K562 (cell line): ENCODE data around the gene EFHB. TPM values are rescaled to one million over a fixed set of nuclear protein-coding genes. Genes with fewer than 3 reads are reported as not detected.

ENCODE experiments used
- polyA plus RNA-seq, 8 experiments: library from polyadenylated mRNA; depleted of rRNA in 4 of 8; stranded (reverse) in 5 of 8; unstranded in 3 of 8; fragments of >200 nt; fragmentation: Nextera tagmentation in 2 of 8; fragmentation: Illumina TruSeq in 1 of 8; extraction: Ambion mirVana in 2 of 8; extraction: Trizol in 1 of 8; gene quantifications; 2 replicates each; pipeline versions ENCODE4 v1.2.1 to v1.2.3, GENCODE V29; 2011 to 2014; ENCODE audit warnings: inconsistent platforms in 1 of 8, missing spikeins in 1 of 8
- total RNA-seq, 7 experiments: library from RNA; depleted of rRNA in 6 of 7; stranded (reverse); fragments of >200 nt in 6 of 7; fragmentation: Illumina TruSeq in 2 of 7; extraction: Trizol in 2 of 7; gene quantifications; 2 replicates each; pipeline versions ENCODE4 v1.2.1 to v1.2.3, GENCODE V29; 2011 to 2021; ENCODE audit warnings: low replicate concordance in 1 of 7
- TF ChIP-seq, protein P1 (sequence below), 2 experiments: fragments of 450-650 bp; IDR thresholded peaks; 2 replicates each; pipeline ENCODE4 v1.6.1; 2016; ENCODE audit warnings: mild to moderate bottlenecking in 2 of 2, borderline replicate concordance in 1 of 2, low read depth in 1 of 2, moderate library complexity in 1 of 2
- TF ChIP-seq, protein P2 (sequence below): fragments of 450-650 bp; formaldehyde crosslinking; IDR thresholded peaks from 2 replicates; pipeline ENCODE4 v1.4.0; 2022; ENCODE audit warnings: missing genetic modification characterization
- TF ChIP-seq, protein P3 (sequence below): fragments of 450-650 bp; IDR thresholded peaks from 2 replicates; pipeline ENCODE4 v1.6.1; 2017; ENCODE audit warnings: antibody characterized with exemption, mild to moderate bottlenecking

The EFHB gene
- total and polyA plus RNA-seq, 9 of the 15 experiments (the other 6 are each of a cell fraction or from before 2014, with no cell fraction given) = 1.5 to 4.0 (median 1.8) TPM

DNA sequence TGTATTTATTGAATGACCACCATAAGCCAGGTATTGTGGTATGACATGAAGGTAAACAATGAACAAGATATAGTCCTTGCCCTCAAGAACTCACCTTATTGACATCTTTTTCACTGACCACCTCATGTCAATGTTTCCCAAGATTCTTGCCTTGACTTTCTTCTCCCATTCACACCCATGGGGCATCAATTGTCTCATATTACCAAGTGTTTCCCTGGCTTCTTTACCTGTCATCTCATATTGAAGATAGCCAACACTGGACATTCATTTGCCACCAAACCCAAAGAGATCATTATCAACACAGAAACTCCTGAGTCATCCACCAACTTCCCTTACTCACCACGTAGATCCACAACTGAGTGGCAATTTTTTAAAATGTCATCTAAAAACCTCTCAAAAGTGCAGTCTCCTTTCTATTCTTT, 2.2 kb downstream of the EFHB start (continued):
- TF ChIP-seq, protein P1, sequence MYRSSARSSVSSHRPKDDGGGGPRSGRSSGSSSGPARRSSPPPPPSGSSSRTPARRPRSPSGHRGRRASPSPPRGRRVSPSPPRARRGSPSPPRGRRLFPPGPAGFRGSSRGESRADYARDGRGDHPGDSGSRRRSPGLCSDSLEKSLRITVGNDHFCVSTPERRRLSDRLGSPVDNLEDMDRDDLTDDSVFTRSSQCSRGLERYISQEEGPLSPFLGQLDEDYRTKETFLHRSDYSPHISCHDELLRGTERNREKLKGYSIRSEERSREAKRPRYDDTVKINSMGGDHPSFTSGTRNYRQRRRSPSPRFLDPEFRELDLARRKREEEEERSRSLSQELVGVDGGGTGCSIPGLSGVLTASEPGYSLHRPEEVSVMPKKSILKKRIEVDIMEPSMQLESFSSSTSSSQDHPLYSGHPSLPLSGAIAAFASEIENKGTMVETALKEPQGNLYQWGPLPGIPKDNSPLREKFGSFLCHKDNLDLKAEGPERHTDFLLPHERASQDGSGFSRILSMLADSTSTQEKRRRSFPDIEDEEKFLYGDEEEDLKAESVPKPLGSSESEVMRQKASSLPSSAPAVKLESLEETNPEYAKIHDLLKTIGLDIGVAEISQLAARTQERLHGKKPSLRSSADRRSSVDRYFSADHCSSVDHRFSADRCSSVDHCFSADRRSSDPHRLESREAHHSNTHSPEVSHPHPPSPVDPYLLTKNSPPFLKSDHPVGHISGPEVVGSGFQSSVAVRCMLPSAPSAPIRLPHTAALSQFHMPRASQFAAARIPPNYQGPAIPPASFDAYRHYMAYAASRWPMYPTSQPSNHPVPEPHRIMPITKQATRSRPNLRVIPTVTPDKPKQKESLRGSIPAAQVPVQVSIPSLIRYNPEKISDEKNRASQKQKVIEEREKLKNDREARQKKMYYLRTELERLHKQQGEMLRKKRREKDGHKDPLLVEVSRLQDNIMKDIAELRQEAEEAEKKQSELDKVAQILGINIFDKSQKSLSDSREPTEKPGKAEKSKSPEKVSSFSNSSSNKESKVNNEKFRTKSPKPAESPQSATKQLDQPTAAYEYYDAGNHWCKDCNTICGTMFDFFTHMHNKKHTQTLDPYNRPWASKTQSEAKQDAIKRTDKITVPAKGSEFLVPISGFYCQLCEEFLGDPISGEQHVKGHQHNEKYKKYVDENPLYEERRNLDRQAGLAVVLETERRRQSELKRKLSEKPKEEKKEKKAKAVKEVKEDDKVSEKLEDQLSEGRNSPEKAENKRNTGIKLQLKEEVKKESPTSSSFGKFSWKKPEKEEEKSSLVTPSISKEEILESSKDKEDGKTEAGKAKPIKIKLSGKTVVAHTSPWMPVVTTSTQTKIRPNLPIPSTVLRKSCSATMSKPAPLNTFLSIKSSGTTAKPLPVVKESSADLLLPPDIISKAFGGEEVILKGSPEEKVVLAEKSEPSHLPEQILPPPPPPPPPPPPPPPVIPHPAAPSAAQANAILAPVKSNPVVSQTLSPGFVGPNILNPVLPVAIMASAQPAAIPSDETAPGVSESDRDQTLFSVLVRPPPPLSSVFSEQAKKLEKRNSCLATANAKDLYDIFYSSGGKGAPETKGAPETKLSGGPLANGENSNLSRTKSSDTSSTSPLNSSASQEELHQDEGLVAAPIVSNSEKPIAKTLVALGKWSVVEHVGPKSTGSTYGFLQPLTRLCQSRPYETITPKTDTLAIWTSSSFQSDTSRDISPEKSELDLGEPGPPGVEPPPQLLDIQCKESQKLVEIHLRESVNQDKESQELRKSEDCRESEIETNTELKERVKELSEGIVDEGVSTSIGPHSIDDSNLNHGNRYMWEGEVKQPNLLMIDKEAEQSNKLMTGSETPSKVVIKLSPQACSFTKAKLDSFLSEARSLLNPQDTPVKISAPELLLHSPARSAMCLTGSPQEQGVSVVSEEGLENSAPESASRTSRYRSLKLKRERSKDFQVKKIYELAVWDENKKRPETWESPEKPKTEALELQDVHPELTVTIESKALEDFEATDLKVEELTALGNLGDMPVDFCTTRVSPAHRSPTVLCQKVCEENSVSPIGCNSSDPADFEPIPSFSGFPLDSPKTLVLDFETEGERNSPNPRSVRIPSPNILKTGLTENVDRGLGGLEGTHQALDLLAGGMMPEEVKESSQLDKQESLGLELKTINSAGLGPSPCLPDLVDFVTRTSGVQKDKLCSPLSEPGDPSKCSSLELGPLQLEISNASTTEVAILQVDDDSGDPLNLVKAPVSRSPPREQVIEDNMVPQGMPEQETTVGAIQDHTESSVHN (IDR thresholded peaks at IDR 0.05; ENCODE audit: borderline replicate concordance in 1 of 2, low read depth in 1 of 2) = 0 out of 4 replicates have a peak, but pooled peaks of 1 of the 2 experiments have one; percentile 10
- TF ChIP-seq, protein P2, sequence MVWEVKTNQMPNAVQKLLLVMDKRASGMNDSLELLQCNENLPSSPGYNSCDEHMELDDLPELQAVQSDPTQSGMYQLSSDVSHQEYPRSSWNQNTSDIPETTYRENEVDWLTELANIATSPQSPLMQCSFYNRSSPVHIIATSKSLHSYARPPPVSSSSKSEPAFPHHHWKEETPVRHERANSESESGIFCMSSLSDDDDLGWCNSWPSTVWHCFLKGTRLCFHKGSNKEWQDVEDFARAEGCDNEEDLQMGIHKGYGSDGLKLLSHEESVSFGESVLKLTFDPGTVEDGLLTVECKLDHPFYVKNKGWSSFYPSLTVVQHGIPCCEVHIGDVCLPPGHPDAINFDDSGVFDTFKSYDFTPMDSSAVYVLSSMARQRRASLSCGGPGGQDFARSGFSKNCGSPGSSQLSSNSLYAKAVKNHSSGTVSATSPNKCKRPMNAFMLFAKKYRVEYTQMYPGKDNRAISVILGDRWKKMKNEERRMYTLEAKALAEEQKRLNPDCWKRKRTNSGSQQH (CRISPR knock-in tag) = 0 out of 2 replicates have a peak, but pooled peaks have one; percentile 21
- TF ChIP-seq, protein P3, sequence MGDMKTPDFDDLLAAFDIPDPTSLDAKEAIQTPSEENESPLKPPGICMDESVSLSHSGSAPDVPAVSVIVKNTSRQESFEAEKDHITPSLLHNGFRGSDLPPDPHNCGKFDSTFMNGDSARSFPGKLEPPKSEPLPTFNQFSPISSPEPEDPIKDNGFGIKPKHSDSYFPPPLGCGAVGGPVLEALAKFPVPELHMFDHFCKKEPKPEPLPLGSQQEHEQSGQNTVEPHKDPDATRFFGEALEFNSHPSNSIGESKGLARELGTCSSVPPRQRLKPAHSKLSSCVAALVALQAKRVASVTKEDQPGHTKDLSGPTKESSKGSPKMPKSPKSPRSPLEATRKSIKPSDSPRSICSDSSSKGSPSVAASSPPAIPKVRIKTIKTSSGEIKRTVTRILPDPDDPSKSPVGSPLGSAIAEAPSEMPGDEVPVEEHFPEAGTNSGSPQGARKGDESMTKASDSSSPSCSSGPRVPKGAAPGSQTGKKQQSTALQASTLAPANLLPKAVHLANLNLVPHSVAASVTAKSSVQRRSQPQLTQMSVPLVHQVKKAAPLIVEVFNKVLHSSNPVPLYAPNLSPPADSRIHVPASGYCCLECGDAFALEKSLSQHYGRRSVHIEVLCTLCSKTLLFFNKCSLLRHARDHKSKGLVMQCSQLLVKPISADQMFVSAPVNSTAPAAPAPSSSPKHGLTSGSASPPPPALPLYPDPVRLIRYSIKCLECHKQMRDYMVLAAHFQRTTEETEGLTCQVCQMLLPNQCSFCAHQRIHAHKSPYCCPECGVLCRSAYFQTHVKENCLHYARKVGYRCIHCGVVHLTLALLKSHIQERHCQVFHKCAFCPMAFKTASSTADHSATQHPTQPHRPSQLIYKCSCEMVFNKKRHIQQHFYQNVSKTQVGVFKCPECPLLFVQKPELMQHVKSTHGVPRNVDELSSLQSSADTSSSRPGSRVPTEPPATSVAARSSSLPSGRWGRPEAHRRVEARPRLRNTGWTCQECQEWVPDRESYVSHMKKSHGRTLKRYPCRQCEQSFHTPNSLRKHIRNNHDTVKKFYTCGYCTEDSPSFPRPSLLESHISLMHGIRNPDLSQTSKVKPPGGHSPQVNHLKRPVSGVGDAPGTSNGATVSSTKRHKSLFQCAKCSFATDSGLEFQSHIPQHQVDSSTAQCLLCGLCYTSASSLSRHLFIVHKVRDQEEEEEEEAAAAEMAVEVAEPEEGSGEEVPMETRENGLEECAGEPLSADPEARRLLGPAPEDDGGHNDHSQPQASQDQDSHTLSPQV = peak; percentile 89
